Stimulated activated CD4-positive, alpha-beta T cell treated with anti-CD3 and anti-CD28 coated beads, Interleukin-15, amount 100 ng/mL, for 48 hours (primary cell): Measurements from ENCODE around the gene MRPL43.

ENCODE experiments used
- DNase-seq, 2 donors: peaks; one replicate each; pipeline ENCODE4 v3.0.0-alpha.2; 2020; ENCODE audit warnings: low read depth in 2 of 2

The MRPL43 gene

DNA sequence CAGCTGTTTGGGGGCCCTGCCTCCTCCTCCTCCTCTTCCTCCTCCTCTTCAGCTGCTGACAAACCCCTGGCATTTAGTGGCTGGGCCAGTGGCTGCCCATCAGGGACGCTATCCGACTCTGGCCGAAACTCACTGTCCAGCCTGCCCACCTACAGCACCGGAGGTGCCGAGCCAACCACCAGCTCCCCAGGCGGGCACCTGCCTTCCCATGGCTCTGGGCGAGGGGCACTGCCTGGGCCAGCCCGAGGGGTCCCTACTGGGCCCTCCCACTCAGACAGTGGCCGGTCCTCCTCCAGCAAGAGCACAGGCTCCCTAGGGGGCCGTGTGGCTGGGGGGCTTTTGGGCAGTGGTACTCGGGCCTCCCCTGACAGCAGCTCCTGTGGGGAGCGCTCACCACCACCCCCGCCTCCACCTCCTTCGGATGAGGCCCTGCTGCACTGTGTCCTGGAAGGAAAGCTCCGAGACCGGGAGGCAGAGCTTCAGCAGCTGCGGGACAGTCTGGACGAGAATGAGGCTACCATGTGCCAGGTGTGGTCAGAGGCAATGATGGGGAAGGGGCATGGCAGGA, 16.4 kb upstream of the MRPL43 start:
- DNase-seq, result no peak

DNA sequence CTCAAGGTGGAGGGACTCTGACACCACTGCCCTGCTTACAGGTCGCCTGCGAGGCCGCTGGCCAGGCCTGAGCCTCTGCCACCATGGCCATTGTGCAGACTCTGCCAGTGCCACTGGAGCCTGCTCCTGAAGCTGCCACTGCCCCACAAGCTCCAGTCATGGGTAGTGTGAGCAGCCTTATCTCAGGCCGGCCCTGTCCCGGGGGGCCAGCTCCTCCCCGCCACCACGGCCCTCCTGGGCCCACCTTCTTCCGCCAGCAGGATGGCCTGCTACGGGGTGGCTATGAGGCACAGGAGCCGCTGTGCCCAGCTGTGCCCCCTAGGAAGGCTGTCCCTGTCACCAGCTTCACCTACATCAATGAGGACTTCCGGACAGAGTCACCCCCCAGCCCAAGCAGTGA, 15.2 kb upstream of the MRPL43 start:
- DNase-seq, result no peak

DNA sequence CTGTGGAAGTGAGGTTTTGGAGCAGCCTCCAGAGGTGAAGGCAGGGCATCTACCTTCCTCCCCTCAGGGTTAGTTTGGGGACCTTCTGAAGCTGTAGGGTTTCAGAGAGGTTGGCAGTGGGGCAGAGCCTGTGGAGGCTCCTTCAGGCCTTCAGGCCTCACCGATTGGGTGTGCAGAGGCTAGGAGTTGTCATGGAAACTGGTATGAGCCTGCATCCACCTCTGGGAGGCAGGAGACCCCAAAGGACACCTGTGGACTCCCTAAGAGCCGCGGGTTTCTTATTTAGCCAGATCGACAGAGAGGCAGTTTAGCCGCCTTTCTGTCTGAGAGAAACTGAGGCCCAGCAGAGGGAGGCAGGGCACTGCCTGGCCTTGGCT, 14.3 kb upstream of the MRPL43 start:
- no peak for DNase-seq

DNA sequence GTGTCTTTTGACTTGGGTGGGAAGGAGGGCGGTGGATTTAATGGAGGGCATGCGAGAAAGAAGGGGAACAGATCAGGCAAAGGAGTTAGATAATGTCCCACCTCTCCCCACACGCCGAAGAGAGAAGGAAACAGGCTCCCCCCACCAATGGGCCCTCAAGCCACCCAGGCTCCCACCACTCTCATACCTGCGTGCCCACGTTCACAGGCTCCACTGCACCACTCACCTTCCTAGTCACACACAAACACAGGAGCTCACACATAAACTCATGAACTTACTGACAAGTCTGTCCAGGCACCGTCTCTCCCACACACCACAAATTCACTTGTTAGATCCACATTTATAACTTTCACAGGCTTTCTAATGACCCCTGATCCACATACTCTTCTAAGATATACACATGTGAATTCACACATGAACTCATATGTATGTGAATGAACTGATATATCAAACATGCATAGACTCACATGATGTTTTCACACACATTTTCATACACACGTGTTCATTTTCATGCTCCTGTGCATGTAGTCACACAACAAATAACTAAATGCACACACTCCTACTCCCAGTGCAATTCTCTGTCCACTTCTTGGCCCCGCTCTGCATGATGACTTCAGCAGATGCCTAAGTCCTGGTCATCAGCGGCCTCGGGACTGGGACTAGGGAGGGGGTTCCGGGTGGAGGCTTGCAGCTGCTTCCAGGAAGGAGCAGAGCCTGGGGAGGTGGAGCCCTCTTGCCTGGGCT, 13.8 kb upstream of the MRPL43 start:
- no peak for DNase-seq

DNA sequence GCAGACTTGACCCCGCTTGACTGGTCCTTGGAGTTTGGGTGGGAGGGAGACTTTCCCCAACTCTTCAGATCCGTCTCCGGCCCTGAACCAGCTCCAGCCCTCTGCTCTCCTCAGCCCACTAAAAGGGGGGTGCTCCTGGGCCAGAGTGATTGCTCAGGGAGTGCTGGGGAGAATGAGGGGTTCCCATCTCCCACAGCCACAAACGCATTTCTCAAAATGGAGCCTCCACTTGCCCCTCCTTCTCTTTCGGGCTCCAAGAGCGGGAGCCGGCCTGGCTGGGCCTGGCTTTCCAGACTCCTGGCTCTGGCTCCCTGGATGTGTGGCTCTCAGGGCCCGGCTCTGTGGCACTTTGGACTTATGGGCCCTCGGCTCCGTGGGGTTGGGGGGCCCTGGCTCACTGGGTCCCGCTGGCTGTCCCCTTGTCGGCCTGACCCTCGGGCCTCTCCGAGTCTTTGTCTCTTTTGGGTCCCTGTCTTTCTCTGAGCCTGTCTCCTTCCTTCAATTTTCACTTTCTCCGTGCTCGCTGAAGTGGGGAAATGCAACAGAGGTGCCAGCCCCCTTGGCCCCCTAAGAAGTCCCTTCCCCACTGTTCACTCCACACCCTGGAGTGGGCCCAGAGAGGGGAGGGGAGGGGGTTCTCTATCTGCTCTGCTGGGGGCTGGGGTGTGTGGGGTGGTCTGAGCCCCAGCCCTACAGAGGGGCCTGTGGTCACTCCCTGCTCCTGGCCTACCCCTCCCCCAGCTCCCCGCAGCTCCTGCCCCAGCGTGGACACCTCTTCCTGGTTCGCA, 13.0 kb upstream of the MRPL43 start:
- no peak for DNase-seq

DNA sequence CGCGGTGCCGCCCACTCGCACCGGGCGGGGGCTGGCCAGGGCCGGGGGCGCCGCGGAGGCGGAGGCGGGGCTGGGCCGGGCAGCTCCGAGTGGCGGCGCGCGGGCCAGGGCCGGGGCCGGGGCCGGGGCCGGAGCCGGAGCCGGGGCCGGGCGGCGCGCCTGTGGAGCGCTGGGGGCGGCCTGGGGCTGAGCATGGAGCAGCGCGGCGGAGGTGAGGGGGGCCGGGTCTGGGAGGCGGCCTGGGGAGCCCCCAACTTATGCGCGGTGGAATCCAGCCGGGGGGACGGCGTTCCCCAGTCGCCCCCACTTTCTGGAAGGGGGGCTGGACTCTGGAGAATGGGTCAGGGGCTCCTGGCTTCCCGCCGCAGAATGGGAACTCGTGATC, 12.4 kb upstream of the MRPL43 start, which contains the start of gene LZTS2:
Gene LZTS2, plus strand, starts transcription at position 67 of the 385 bp plus-strand sequence. CDS start 2,731 bp downstream, outside the sequence.
- DNase-seq, result no peak

DNA sequence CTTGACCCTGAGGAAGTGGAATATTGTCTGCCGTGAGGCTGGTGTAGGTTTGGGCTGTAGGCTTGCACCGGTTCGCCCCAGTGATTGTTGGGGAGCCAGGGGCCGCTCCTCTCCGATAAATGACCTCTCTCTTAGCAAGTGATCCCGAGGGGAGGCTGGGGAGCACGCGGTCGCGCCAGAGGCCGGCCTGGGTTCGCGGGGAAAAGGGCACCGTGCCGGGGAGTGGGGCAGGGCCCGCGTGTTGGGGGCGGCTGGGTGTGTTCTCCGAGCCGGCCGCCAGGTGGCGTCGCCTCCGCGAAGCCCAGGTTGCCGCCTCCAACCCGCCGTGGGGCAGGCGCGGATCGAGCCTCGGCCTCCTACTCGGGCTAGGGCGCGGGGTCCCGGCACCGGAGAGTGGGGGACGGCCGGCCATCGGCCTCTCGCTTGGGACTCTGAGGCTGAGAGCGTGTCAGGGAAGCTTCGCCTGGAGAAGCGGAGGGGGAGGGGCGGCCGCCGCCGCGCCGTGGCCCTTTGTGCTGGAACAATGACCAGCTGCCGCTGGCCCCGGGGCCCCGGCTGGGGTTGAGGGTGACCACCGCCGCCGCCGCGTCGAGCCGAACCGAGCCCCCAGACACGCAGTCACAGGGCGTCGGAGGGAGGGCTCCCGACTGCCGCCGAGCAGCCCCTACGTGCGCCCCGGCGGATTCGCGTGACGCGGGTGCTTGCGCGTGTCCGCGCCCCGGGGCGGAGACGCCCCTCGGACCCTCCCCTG, 11.9 kb upstream of the MRPL43 start:
- DNase-seq, result peak; percentile 43 to 72

DNA sequence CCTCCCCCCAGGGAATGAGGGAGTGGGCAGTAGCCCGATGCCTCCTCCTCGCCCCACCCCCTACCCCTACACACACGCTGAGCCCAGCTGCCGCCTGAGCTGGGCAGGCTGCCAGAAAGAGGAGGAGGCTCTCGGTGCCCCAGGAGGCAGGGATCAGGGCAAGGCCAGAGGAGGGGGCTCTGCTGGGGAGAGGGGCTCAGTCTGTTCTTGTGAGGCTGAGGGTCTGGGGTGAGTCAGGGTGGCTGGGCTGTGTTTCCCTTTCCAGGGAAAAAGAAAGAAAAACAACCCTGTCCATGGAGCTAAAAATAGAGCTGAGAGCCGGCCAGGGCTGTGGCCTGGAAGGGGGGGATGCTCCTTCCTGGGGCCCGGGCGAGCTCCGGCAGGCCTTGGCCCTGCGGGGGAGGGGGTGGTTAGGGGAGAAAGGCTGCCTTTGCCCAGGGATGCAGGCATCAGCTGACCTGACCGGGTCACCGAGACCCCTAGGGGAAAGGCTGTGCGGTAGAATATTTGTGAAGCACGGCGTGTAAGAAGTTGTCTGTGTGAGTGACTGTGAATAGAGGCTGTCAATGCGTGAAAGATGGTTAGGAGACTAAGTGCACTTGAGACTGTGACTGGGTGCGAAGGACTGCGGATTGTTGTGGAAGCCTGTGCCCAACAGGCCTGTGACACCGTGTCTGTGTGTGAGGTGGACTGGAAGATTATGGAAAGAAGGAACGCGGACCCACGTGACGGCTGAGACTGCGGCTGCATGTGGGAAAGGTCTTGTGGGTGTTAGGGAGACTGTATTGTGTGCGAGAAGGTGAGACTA, 11.1 kb upstream of the MRPL43 start:
- DNase-seq, result peak; percentile 41 to 63

DNA sequence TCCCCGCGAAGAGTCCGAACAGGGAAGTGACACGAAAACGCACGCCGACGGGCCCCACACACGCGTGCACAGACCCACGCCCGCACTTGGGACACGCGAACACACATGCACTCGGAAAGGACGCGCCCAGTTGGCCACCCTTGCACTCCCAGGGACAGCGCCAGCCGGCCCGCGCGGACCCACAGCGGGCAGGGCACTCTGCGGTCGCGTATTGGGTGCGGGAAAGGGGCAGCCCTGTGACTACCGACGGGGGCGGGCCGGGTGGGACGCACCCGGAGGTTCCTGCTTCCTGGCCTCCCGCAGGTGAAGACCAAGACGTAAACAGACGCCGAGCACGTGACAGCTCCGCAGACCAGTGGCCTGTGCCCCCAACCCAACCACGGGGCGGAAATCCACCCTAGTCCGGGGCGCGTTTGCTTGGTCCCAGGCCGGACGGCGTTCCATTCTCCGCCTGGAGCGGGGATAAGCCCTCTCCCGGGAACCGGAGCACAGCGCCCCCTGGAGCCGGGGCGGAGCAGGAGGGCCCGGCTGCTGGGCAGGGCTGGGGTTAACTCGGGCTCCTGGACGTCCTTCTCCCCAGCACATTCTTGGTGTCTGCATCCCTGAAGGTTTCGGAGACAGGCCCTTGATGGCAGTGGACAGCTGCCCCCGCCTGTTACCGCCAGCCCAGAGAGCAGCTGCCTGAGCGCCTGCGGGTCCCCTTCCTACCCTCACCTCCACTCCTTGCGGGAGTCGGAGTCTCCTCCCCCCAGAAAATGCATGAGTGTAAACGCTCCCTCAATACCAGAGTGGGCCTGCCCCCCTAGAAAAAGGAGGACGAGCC, 10.3 kb upstream of the MRPL43 start:
- peak; percentile 47 to 64 for DNase-seq

DNA sequence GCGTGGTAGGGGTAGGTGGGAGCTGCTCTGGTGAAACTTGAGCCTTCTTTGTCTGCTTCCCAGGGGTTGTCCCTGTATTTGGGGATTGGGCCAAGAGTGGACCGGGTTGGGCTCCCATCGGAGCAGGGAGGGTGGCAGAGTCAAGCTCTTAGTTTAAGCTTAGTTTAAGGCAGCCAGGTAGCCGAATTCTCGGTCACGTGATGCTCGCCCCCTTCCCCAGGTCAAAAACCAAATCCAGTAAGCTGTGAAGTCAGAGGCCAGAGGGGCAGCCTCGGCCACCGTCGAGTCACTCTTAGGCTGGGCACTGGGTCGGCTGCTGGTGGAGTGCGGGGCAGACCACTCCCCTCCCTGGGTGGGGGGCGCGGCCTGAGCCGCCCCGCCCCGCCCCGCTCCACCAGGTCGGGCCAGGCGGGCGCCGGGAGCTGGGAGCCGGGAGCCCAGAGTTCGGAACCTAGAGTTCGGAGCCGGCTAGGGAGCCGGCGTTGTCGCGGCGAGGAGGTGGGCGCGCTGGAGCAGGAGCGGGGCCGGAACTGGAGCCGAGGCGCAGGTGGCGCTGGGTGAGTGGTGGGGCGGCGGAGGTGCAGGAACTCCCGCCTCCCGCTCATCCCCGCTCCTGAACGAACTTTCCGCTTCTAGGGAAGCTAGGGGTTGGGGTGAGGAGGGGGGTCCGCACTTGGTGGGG, 9.5 kb upstream of the MRPL43 start:
- DNase-seq, result no peak

DNA sequence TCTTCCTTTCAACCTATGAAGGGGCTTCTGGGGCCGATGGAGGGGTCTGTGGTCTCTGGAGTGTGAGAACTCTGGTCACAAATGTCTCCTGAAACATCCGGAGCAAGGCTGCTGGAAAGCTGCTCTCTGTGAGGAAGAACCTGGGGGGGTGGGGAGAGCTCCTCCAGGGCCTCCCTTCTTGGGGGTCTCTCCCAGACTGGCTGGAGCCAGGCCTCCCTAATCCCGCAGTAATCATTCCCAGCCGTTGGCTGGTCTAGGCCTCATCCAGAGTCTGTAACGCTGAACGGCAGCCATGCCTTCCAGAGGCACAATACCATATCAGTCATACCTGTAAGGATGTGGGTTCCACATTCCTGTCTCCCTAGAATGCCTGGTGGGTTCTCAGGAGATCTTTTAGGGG, 7.9 kb upstream of the MRPL43 start:
- no peak for DNase-seq

DNA sequence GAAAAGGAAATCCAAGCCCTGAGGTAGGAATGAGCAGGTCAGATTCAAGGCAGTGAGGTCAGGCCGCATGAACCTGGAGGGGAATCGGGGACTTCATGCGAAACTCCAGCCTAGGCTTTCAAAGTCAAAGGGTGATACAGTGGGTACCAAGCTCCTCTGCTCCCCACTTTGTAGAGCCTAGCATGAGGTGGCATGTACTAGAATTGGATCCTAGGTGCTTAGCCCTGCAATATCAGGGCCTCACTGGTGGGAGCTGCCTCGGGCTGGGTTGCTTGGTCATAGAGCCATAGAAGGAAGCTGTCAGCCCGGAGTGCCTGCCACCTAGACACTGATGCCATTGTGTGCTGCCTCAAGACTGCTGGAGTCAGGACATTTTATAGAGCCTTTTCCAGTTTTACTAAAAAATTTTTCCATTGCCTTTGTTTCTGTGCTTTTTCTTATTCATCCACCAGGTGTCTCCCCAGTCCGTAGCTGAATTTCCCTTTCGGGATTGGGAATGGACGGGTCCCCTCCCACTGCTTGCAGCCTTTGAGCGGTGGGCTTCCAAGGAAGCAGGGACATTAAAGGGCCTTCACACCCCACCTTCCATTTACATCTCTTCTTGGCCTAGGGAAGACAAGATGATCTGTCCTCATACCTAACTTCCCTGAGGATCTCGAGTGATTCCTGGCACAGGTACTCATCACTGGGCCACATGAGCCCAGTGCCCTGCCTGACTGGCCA, 6.8 kb upstream of the MRPL43 start:
- no peak for DNase-seq

DNA sequence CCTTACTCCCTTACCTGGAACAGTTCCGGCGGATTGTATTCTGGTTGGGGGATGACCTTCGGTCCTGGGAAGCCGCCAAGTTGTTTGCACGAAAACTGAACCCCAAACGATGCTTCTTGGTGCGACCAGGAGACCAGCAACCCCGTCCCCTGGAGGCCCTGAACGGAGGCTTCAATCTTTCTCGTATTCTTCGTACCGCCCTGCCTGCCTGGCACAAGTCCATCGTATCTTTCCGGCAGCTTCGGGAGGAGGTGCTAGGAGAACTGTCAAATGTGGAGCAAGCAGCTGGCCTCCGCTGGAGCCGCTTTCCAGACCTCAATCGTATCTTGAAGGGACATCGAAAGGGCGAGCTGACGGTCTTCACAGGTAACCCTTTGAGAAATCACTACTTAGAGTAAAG, 1.8 kb upstream of the MRPL43 start:
- no peak for DNase-seq

DNA sequence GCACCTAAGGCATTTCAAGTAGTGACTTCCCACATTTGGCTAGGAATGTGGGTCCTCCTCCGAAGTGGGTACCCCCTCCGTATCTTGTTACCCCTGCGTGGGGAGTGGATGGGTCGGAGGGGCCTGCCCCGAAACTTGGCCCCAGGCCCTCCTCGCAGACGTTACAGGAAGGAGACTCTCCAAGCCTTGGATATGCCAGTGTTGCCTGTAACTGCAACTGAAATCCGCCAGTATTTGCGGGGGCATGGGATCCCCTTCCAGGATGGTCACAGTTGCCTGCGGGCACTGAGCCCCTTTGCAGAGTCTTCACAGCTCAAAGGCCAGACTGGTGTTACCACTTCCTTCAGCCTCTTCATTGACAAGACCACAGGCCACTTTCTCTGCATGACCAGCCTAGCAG, 869 bp upstream of the MRPL43 start:
- DNase-seq, result no peak

DNA sequence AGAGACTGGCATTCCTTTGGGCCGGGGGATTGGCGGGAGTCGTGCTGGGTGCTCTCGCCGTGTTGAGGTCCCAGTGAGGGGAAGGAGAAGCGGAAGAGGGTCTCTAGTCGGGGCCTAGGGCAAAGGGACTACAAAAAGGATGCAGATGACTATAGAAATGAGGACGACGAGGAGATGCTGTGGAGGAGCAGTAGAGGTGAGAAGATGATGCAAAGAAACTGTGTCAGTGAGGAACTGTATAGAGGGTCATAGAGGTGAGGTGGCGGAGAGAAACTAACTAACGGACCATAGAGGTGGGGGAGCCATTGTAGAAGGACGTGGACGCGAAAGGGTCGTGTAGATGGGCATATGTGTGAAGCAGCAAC, 370 bp upstream of the MRPL43 start:
- no peak for DNase-seq

DNA sequence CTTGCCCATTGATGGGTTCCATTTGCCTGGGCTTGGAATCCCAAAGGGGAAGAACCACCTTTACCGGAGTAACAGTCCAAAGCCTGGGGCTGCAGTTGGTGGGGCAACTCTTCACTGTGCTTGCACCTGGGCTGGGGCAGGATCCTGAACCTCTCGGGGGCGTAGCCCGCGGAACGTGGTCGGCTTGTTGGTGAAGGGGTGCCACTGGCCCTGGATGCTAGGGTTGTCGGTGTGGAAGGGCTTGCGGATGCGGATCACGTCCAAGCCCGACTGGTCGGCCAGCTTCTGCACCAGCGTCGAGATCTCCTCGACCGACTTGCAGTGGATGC, 710 bp downstream of the MRPL43 start:
- no peak for DNase-seq

DNA sequence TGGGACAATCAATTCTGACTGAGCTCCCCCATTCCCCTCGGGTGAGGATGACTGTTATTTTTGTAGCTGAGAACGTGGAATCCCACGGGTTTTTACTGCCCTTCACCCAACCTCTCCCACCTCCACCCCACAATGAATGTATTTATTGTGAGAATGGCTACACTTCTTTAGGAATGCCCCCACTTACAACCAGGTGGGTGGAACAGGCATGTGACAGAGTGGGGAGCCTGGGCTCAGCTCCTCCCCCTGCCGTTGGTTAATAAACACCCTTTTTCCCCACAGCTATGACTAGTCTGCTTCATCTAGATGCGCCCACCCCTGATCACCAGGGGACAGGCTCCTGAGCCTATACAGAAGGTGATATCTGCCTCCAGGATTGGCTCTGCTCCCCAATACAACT, 2.0 kb downstream of the MRPL43 start:
- DNase-seq, result no peak

DNA sequence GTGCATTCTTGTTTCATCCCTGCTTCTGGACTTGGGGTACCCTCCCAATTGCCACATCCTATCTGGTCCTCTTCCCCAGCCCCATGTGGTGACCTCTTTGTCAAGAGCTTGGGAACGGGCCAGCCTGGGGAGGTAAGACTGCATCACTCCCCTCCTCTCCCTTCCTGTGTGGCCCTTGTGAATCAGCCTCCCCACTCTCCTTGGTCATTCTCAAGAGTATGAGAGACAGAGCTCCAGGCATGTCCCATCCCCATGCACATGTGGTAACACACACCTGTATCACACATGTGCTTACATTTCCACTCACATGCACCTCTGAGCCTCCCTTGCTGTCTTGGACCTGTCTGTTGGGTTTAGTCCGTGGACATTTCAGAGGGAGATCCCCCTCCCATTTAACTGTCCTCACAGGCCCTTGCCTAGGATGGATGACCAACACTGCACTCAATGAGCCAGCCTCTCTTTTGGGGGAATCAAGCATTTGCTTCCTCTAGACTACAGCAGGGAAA, 2.6 kb downstream of the MRPL43 start:
- DNase-seq, result no peak
